GM12878 (cell line): ENCODE results near the gene RIPOR3. TPM values are rescaled to one million over a fixed set of nuclear protein-coding genes. Genes with fewer than 3 reads are reported as not detected.

Source experiments
- ATAC-seq: fragments of 200-7000 bp; cut with Tn5 transposase; 3 replicates; pipeline ENCODE4 v1.9.1; 2020; ENCODE audit warnings: mild to moderate bottlenecking, moderate library complexity
- BruUV-seq: library from RNA; stranded (reverse); fragments of 400-500 nt; replicated peaks from 2 replicates; lab custom pipeline; 2021; lab: Mats Ljungman, UMichigan
- CTCF ChIA-PET: fragments of 300-600 bp; sonication (Branson Sonifier 250); formaldehyde crosslinking; extraction: SDS; loops from one replicate; lab custom pipeline; 2021; ENCODE audit warnings: inconsistent platforms; lab: Yijun Ruan, JAX
- POLR2A ChIA-PET: fragments of 350-600 bp; formaldehyde crosslinking; extraction: SDS; loops from one replicate; lab custom pipeline; 2021; ENCODE audit warnings: inconsistent platforms; lab: Charles Lee
- RAD21 ChIA-PET: fragments of 300-600 bp; sonication (Branson Sonifier 250); formaldehyde crosslinking; loops from one replicate; lab custom pipeline; 2023; ENCODE audit warnings: antibody characterized with exemption; ENCODE audit not compliant: unreplicated experiment; lab: Charles Lee
- SMC1A ChIA-PET: fragments of 300-600 bp; sonication (Branson Sonifier 250); formaldehyde crosslinking; loops from one replicate; lab custom pipeline; 2023; ENCODE audit not compliant: unreplicated experiment, uncharacterized antibody; lab: Charles Lee
- DNase-seq: peaks from one replicate; pipeline ENCODE4 v3.0.0-alpha.2; 2011; ENCODE audit warnings: low read depth, low spot score
- FAIRE-seq: peaks from 3 replicates; lab custom pipeline; 2011; peaks lifted over from hg19 to GRCh38; lab: Jason Lieb, UNC
- H2AFZ ChIP-seq: 2 replicates; pipeline ENCODE4 v1.6.0; 2011; ENCODE audit warnings: low read depth, low read length, control low read depth; ENCODE audit not compliant: control insufficient read depth
- H3K27ac ChIP-seq: 2 replicates; pipeline ENCODE4 v1.5.1; 2011; ENCODE audit warnings: control low read depth; ENCODE audit not compliant: control insufficient read depth, insufficient read depth
- H3K27me3 ChIP-seq, 2 experiments: replicated peaks in 1 of 2; 2 replicates each; pipeline versions ENCODE4 v1.6.0 to v1.6.1; 2011; ENCODE audit warnings: low read length in 1 of 2; ENCODE audit not compliant: control insufficient read depth in 2 of 2, insufficient read depth in 2 of 2
- H3K36me3 ChIP-seq, 2 experiments: 2 replicates each; pipeline ENCODE4 v1.5.1; 2011; ENCODE audit warnings: low read length in 1 of 2; ENCODE audit not compliant: control insufficient read depth in 2 of 2, insufficient read depth in 2 of 2
- H3K4me1 ChIP-seq: 2 replicates; pipeline ENCODE4 v1.6.1; 2011; ENCODE audit warnings: mild to moderate bottlenecking, low read length, moderate library complexity, mixed read lengths; ENCODE audit not compliant: control insufficient read depth, insufficient read depth
- H3K4me2 ChIP-seq: 2 replicates; pipeline ENCODE4 v1.6.0; 2011; ENCODE audit warnings: control low read depth; ENCODE audit not compliant: control insufficient read depth, insufficient read depth
- H3K4me3 ChIP-seq: fragments of 200-600 bp; sonication (generic); 2 replicates; pipeline ENCODE4 v1.5.1; 2016
- H3K79me2 ChIP-seq: 2 replicates; pipeline ENCODE4 v1.6.0; 2011; ENCODE audit warnings: low read length; ENCODE audit not compliant: control insufficient read depth, insufficient read depth
- H3K9ac ChIP-seq: 2 replicates; pipeline ENCODE4 v1.8.0; 2011; ENCODE audit warnings: low read length, control low read depth, mixed read lengths; ENCODE audit not compliant: control insufficient read depth, insufficient read depth
- H3K9me3 ChIP-seq: replicated peaks from 3 replicates; pipeline ENCODE4 v1.5.1; 2011; ENCODE audit warnings: mild to moderate bottlenecking, low read length; ENCODE audit not compliant: control insufficient read depth, insufficient read depth
- H4K20me1 ChIP-seq: 2 replicates; pipeline ENCODE4 v1.6.0; 2011; ENCODE audit not compliant: control insufficient read depth, insufficient read depth
- BACH1 ChIP-seq: fragments of 450-650 bp; IDR thresholded peaks from 2 replicates; pipeline ENCODE4 v1.6.1; 2017; ENCODE audit warnings: mild to moderate bottlenecking, borderline replicate concordance
- DPF2 ChIP-seq: fragments of 450-650 bp; IDR thresholded peaks from 2 replicates; pipeline ENCODE4 v1.6.1; 2017; ENCODE audit warnings: mild to moderate bottlenecking
- EP300 ChIP-seq, 2 experiments: fragments of 150-350 bp in 1 of 2; IDR thresholded peaks; 2 replicates each; pipeline ENCODE4 v1.6.1; 2011 to 2012; ENCODE audit warnings: low read depth in 2 of 2, low read length in 2 of 2, borderline replicate concordance in 1 of 2, improper control_type of control experiment in 1 of 2, inconsistent platforms in 1 of 2; ENCODE audit not compliant: control insufficient read depth in 1 of 2
- JUND ChIP-seq: IDR thresholded peaks from 2 replicates; pipeline ENCODE4 v1.6.1; 2012; ENCODE audit warnings: low read depth, mild to moderate bottlenecking, low read length, improper control_type of control experiment, moderate library complexity
- MTA3 ChIP-seq: IDR thresholded peaks from 2 replicates; pipeline ENCODE4 v1.6.1; 2012; ENCODE audit warnings: low read length, inconsistent platforms, borderline replicate concordance
- NFYA ChIP-seq: IDR thresholded peaks from 2 replicates; pipeline ENCODE4 v1.6.1; 2011; ENCODE audit warnings: low read depth, mild to moderate bottlenecking, low read length, improper control_type of control experiment, borderline replicate concordance
- PKNOX1 ChIP-seq: fragments of 450-650 bp; IDR thresholded peaks from 2 replicates; pipeline ENCODE4 v1.6.1; 2016; ENCODE audit warnings: mild to moderate bottlenecking
- SMC3 ChIP-seq: IDR thresholded peaks from 2 replicates; pipeline ENCODE4 v1.6.1; 2011; ENCODE audit warnings: low read length, improper control_type of control experiment, borderline replicate concordance
- SREBF1 ChIP-seq: IDR thresholded peaks from 2 replicates; pipeline ENCODE4 v1.6.1; 2012; ENCODE audit warnings: mild to moderate bottlenecking, low read length
- TCF12 ChIP-seq: IDR thresholded peaks from 2 replicates; pipeline ENCODE4 v1.6.1; 2011; ENCODE audit warnings: low read depth, mild to moderate bottlenecking, low read length
- WGBS: methylation state at CpG from one replicate; pipeline ENCODE4 v1.1.6; 2016; ENCODE audit warnings: low lambda C conversion rate; ENCODE audit not compliant: insufficient replicate concordance, insufficient coverage; ENCODE audit errors: missing lambda C conversion rate; 5-methylcytosine and 5-hydroxymethylcytosine counted together
- in situ Hi-C: fragments of 300-500 bp; cut with MboI; formaldehyde crosslinking; loops from 9 replicates; pipeline ENCODE4 v1.14.3; 2018; ENCODE audit warnings: mixed read lengths
- intact Hi-C: fragments of 100-400 bp; cut with micrococcal nuclease; formaldehyde crosslinking; loops from one replicate; pipeline ENCODE4 v1.14.2; 2022; ENCODE audit not compliant: unreplicated experiment
- polyA plus RNA-seq, 11 experiments: library from polyadenylated mRNA; depleted of rRNA in 4 of 11; unstranded in 6 of 11; stranded (reverse) in 5 of 11; fragments of >200 nt; fragmentation: Nextera tagmentation in 4 of 11; fragmentation: Illumina TruSeq in 1 of 11; extraction: Ambion mirVana in 4 of 11; extraction: Trizol in 1 of 11; gene quantifications; 1 replicate in 1 of 11; 2 replicates in 10 of 11; pipeline versions ENCODE4 v1.2.1 to v1.2.3, GENCODE V29; 2011 to 2016; ENCODE audit warnings: inconsistent platforms in 2 of 11, missing spikeins in 2 of 11, low read depth in 1 of 11
- total RNA-seq, 4 experiments: library from RNA; depleted of rRNA in 3 of 4; stranded (reverse); fragments of >200 nt in 3 of 4; fragmentation: Illumina TruSeq in 1 of 4; extraction: Trizol in 1 of 4; gene quantifications; 2 replicates each; pipeline versions ENCODE4 v1.2.1 to v1.2.3, GENCODE V29; 2013 to 2021
- TF ChIP-seq, protein P1 (sequence below): fragments of 450-650 bp; formaldehyde crosslinking; IDR thresholded peaks from 2 replicates; pipeline ENCODE4 v1.5.0; 2022; ENCODE audit warnings: mild to moderate bottlenecking, missing genetic modification characterization
- TF ChIP-seq, protein P2 (sequence below): fragments of 450-650 bp; formaldehyde crosslinking; IDR thresholded peaks from 2 replicates; pipeline ENCODE4 v1.4.0; 2020; ENCODE audit warnings: mild to moderate bottlenecking, moderate library complexity

The RIPOR3 gene
- total and polyA plus RNA-seq, 10 of the 15 experiments (the other 5 are each of a cell fraction or from before 2014, with no cell fraction given) = 0.04 to 0.55 (median 0.12) TPM; not detected in 6

DNA sequence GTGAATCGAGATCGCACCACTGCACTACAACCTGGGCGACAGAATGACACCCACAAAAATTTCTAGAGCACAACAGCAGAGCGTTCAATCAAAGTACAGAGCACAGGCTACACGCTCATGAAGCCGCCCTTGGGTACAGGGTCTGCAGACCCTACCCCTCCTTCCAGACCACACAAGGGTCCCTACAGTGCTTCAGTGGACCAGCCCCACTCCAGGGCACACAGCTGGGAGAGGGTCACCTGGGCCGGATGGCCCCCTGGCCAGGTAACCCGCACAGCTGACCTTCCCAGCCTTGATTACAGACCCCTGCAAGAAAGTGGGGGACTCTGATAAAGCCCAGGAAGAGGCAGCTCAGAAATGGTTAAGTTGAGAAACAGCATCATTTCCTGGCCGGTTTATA, 63.6 kb downstream of the RIPOR3 start:
- POLR2A ChIA-PET = interaction anchor here (0.6 kb wide), 1 partner anchor 157 kb away, joined by 7 read pairs; no protein-coding TSS in a partner anchor
- Histone ChIP-seq H3K27ac (no peak overlapping the region), H3K9ac (no peak overlapping the region), H3K4me2 (no peak overlapping the region), H2AFZ (no peak overlapping the region), H3K4me3 (no peak overlapping the region), H3K9me3 (no peaks in the 10 kb centered on the region), H3K27me3 (no peaks in the 10 kb centered on the region; a peak in 2 of 4 replicates), H3K4me1 (no peaks in the 10 kb centered on the region), H3K79me2 (no peaks in the 10 kb centered on the region), H4K20me1 (no peaks in the 10 kb centered on the region), H3K36me3 (no peaks in the 10 kb centered on the region)
- 41% methylated on average over 9 of the region's 9 CpGs for WGBS
- intact Hi-C loops (loop anchor here (10.0 kb wide), 1 partner anchor 117 kb away; no protein-coding TSS in a partner anchor), in situ Hi-C loops (no loop called here)
- ATAC-seq = no peak
- no peak for FAIRE-seq
- CTCF ChIA-PET = no interaction called here
- BruUV-seq = no TSS peak
- RAD21 ChIA-PET = no interaction called here
- DNase-seq = no peak
- SMC1A ChIA-PET = no interaction called here
- TF ChIP-seq, protein P1, sequence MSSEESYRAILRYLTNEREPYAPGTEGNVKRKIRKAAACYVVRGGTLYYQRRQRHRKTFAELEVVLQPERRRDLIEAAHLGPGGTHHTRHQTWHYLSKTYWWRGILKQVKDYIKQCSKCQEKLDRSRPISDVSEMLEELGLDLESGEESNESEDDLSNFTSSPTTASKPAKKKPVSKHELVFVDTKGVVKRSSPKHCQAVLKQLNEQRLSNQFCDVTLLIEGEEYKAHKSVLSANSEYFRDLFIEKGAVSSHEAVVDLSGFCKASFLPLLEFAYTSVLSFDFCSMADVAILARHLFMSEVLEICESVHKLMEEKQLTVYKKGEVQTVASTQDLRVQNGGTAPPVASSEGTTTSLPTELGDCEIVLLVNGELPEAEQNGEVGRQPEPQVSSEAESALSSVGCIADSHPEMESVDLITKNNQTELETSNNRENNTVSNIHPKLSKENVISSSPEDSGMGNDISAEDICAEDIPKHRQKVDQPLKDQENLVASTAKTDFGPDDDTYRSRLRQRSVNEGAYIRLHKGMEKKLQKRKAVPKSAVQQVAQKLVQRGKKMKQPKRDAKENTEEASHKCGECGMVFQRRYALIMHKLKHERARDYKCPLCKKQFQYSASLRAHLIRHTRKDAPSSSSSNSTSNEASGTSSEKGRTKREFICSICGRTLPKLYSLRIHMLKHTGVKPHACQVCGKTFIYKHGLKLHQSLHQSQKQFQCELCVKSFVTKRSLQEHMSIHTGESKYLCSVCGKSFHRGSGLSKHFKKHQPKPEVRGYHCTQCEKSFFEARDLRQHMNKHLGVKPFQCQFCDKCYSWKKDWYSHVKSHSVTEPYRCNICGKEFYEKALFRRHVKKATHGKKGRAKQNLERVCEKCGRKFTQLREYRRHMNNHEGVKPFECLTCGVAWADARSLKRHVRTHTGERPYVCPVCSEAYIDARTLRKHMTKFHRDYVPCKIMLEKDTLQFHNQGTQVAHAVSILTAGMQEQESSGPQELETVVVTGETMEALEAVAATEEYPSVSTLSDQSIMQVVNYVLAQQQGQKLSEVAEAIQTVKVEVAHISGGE = no peak
- TF ChIP-seq JUND = no peak
- TF ChIP-seq BACH1 = no peak
- TF ChIP-seq, protein P2, sequence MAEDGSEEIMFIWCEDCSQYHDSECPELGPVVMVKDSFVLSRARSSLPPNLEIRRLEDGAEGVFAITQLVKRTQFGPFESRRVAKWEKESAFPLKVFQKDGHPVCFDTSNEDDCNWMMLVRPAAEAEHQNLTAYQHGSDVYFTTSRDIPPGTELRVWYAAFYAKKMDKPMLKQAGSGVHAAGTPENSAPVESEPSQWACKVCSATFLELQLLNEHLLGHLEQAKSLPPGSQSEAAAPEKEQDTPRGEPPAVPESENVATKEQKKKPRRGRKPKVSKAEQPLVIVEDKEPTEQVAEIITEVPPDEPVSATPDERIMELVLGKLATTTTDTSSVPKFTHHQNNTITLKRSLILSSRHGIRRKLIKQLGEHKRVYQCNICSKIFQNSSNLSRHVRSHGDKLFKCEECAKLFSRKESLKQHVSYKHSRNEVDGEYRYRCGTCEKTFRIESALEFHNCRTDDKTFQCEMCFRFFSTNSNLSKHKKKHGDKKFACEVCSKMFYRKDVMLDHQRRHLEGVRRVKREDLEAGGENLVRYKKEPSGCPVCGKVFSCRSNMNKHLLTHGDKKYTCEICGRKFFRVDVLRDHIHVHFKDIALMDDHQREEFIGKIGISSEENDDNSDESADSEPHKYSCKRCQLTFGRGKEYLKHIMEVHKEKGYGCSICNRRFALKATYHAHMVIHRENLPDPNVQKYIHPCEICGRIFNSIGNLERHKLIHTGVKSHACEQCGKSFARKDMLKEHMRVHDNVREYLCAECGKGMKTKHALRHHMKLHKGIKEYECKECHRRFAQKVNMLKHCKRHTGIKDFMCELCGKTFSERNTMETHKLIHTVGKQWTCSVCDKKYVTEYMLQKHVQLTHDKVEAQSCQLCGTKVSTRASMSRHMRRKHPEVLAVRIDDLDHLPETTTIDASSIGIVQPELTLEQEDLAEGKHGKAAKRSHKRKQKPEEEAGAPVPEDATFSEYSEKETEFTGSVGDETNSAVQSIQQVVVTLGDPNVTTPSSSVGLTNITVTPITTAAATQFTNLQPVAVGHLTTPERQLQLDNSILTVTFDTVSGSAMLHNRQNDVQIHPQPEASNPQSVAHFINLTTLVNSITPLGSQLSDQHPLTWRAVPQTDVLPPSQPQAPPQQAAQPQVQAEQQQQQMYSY = no peak
- no peak for TF ChIP-seq PKNOX1
- TF ChIP-seq SMC3 = no peak
- no peak for TF ChIP-seq NFYA
- no peak for TF ChIP-seq DPF2
- no peak for TF ChIP-seq TCF12
- no peak for TF ChIP-seq EP300 (IDR thresholded peaks at IDR 0.05; ENCODE audit: borderline replicate concordance in 1 of 2, control insufficient read depth in 1 of 2, low read depth in 2 of 2, low read length in 2 of 2)
- no peak for TF ChIP-seq MTA3
- no peak for TF ChIP-seq SREBF1
